Measurements from ENCODE around the gene RGS6.
"Not testable (repeated sequence)": the region's sequence is repeated elsewhere in the genome, so short reads cannot be mapped to it uniquely, and the experiment has no call there.

The RGS6 gene

DNA sequence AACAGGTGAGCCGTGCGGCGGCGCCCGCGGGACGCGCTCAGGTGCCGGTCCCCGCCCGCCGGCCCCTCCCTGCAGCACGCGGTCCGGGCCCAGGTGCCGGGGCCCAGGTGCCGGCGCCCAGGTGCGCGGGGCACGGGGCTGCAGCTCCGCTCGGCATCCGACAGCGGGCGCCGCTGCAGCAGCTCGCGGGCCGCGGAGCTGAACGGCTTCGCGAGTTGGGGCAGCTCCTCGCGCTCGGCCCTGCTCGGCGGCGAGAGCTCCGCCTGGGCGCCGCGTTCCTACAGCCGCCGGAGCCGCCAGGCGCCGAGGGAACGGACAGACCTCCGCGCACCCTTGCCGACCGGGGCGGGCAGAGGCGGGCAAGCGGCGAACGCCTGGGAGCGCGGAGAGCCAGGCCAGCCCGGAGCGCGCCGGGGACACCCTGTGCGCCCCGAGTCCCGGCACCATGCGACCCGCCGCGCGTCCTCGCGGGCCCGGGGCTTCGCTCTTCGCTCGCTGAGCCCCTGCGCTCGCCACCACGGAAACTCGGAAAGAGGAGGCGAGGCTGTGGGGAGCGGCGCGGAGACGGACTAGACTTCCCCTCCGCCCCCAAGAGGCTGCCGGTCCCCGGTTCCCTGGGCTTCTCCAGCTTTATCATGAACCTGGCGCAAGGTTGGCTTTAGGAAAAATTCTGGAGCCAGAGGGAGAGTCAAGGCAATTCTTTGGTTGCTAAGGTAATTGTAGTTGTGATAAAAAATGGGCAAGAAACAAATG, at the start of gene RGS6:
Gene RGS6, plus strand, starts transcription at position 201 of the 753 bp plus-strand sequence.
- intact Hi-C loops (cut with DNase I), result no loop called here
- peak in 40 of 42 donors; percentile 7 to 67 (median 36) for DNase-seq

DNA sequence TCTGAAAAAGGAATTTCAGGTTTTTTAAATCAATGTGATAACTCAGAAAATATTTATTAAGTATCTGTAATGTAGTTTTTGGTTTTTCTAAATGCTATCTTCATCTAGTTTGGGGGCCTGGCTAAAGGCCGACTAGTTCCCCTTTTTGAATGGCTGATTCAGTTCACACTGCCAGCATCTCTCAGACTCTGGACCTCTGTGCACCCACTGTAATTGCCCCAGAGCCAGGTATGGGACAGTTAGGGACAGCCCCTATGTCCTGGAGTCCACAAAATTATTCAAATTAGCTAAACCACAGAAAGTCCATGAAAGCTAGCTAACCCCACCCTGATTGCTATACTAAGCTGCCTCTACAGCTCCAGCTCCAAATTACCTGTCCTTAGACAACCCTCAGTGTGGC, 49.1 kb upstream of the RGS6 start:
- intact Hi-C loops (cut with DNase I), result no loop called here
- DNase-seq, result no peak

DNA sequence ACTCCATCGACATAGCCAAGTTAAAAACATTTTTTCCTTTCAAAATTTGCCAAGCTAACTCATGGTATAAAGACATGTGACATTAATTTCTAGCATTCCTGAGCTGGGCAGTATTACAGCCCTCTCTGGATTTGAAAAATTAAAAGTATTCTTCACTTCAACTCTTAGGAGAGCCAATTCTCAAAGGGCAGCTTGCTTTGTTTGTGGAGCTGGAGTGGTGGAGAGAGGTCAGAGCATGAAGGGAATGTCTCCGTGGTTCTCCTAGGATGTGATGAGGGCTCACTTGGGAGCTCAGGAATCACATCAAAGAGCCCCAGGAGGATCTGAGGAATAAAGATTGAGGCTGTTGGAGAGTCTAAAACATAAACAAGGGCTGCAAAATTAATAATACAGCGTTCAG, 46.9 kb upstream of the RGS6 start:
- no peak for DNase-seq
- intact Hi-C loops (cut with DNase I), result no loop called here

DNA sequence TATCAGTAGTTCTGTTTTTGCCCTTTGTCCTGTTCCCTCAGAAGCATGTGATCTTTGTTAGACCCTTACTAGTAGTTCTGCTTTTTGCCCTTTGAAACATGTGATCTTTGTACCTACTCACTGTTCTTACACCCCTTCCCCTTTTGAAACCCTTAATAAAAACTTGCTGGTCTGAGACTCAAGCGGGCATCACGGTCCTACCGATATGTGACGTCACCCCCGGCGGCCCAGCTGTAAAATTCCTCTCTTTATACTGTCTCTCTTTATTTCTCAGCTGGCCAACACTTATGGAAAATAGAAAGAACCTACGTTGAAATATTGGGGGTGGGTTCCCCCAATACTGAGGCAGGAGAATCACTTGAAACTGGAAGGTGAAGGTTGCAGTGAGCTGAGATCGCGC, 44.4 kb upstream of the RGS6 start:
- intact Hi-C loops (cut with DNase I); DNase-seq: not testable (repeated sequence)

GRCh38 chr14:71890541-71890940, 41.7 kb upstream of the RGS6 start:
- intact Hi-C loops (cut with DNase I), result no loop called here

GRCh38 chr14:71891185-71891584, 41.0 kb upstream of the RGS6 start:
- DNase-seq, result no peak
- intact Hi-C loops (cut with DNase I), result no loop called here

More at GRCh38 chr14:71890541-71890940, 41.7 kb upstream of the RGS6 start:
- DNase-seq, result peak in 20 of 42 donors; percentile 6 to 71 (median 26)

- DNase-seq, result no peak
- intact Hi-C loops (cut with DNase I), result no loop called here
These were observed 40.3 kb upstream of the RGS6 start for GRCh38 chr14:71891970-71892369.

DNA sequence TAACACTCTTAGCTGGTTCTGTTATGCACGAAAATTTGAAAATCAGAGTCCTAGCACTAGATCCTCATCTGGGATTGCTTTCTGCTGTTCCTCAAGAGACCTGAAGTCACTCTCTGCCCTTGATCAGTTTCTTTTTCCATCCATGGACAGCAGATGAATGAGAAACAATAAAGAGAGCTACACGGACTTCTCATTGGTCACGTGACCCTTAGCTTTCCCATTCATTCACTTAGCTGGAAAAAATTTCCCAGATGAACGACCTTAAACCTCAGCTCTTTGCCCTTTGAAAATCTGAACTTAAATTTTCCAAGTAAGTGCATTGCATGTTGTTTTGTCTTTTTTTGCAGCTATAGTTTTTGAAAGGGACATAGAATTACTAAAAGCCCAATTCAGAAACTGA, 27.2 kb upstream of the RGS6 start:
- intact Hi-C loops (cut with DNase I), result no loop called here
- DNase-seq, result no peak

DNA sequence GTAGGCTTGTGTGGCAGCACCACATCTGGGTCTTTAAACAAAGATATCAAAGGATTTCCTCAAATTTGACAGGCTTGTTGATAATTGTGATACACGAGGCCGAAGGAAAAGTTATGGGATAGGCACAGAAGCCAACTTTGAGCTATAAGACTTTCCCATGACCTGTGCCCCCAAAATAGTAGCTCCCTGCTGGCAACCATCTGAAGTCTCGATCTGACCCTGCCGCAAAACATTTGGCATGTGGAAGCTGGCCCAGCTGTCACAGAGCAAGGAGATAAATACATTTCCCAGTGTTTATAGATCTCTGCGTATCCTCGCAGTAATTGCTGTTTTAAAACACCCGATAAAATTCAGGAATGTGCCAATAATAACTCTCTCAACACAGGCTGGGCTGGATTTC, 26.4 kb upstream of the RGS6 start:
- intact Hi-C loops (cut with DNase I), result no loop called here
- no peak for DNase-seq

DNA sequence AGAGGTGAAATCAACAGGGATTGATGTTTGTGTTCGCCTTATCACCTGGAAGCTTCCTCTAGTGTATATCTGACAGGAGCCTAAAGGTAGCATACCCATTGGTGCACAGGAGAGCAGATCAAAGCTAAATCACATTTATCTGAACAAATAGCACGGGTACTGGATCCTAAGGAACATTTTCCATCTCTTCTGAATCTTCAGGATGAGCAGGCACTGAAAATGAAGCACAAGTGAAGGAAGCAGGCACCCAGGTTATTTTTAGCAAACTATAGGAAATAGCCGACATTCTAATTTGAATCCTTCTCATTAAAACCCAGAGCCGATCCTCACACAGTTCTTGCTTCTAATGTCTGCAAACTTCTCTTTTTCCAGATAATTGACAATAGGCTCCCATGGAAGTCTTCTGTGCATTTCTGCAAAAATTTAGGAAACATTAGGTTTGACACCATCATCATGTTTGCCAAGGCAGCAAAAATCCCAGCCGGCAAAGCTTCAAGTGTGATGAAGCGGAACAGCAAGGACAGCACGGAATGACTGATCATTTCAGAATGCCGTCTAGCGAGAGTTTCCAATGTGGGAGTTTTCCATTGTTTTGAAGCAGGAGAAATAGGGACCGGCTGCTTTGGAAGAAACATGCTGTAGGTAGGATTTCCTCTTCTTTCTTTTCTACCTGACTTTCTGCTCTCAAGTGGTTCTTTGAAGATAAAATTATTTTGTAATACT, 24.3 kb upstream of the RGS6 start:
- DNase-seq, result no peak
- intact Hi-C loops (cut with DNase I), result no loop called here

GRCh38 chr14:71911669-71912068, 20.6 kb upstream of the RGS6 start:
- intact Hi-C loops (cut with DNase I), result no loop called here
- no peak for DNase-seq

- no peak for DNase-seq
- intact Hi-C loops (cut with DNase I), result no loop called here
These were observed 18.9 kb upstream of the RGS6 start for GRCh38 chr14:71913342-71913741.

- DNase-seq, result no peak
- intact Hi-C loops (cut with DNase I), result no loop called here
These were observed 13.3 kb upstream of the RGS6 start for GRCh38 chr14:71918955-71919354.

DNA sequence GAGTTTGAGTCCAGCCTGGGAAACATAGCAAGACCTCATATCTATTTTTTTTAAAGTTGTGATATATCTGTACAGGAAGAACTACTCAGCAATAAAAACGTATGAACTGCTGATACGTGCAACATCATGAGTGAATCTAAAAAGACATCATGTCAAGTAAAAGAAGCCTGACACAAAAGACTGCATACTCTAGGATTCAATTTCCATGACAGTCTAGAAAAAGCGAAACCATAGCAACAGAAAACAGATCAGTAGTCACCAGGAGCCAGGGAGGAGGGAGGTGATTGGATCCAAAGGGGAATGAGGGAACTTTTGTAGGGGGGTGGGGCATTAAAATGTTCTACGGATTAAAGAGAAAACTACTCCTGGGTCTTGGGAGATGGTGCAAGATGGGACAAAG, 8.7 kb upstream of the RGS6 start:
- DNase-seq, result peak in 2 of 42 donors; percentile 1 to 7

DNA sequence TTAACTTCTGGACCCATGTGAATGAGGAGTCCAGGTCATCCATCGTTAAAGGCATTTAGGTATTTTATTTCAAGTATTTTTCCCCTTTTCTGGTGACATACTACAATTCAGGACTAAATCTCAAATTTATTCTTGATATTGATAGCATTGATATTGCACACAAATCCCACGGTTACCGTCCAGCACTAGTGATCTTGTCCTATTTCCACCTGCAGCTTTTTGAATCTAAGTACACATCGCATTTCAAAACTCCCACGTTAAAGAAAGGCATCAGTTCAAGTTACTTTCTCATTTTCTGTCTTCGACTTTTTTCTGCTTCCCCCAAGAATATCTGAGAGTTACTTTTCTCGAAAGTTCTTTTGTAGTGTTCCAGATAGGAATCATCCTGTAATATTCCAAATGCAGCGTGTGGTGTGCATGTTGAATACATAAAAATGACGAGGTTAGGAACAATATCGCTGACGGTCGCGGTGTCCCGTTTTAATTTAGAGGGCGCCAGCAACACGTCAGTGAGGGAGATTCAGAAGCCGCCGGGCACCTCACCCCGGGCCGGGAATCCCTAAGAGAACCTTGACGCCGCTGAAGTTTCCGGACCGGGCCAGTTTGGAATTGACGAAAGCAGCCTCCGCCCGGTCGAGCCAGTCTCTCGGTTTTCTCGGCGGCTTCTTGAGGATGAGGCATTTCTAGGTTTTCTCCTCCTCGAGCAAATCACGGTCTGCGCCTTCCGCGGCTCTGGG, 569 bp upstream of the RGS6 start:
- peak in 33 of 42 donors; percentile 3 to 60 (median 26) for DNase-seq
- intact Hi-C loops (cut with DNase I), result no loop called here

More for the DNA sequence above, 8.7 kb upstream of the RGS6 start:
- intact Hi-C loops (cut with DNase I), result no loop called here

GRCh38 chr14:71933001-71933587, 865 bp downstream of the RGS6 start:
- peak in 31 of 42 donors; percentile 6 to 56 (median 18) for DNase-seq
- intact Hi-C loops (cut with DNase I), result no loop called here

DNA sequence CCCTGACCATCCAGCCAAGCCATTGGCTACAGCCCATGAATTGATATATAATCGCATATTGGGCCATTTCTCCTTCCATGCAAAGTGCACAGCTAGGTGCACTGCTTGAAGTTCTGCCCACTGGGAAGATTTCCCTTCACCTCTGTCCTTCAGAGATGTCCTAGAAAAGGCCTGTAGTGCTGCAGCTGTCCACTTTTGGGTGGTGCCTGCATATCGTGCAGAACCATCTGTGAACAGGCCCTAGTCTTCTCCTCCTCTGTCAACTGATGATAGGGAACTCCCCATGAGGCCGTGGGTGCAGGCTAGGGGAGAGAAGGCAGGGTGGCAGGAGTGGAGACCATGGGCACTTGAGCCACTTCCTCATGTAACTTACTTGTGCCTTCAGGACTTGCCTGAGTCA, 6.0 kb downstream of the RGS6 start:
- DNase-seq; intact Hi-C loops (cut with DNase I): not testable (repeated sequence)

DNA sequence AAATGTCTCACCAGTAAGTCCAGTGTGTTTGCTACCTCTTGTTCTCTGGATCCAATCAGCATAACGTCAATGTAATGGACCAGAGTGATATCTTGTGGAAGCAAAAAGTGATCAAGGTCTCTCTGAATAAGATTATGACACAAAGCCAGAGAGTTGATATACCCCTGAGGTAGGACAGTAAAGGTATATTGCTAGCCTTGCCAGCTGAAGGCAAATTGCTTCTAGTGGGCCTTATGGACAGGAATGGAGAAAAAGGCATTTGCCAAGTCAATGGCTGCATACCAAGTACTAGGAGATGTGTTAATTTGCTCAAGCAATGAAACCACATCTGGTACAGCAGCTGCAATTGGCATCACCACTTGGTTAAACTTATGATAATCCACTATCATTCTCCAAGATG, 7.1 kb downstream of the RGS6 start:
- intact Hi-C loops (cut with DNase I); DNase-seq: not testable (repeated sequence)

DNA sequence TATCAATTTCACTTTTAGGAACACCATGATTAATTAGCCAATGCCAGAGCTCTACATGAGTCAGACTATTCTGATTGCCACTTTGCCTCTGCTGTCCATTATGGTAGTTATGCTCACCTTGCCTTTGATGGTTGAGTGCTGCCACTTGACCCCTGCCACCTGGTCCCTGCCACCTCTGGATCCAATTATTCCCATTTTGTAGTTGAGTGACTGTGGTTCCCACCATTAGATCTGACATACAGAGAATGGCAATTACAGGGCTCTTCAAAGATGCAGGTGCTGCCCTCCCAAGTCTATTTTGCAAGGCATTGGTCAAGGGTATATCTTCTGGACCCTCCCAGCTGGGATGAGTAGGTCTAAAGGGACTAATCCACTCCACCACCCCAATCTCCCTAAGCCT, 8.3 kb downstream of the RGS6 start:
- DNase-seq; intact Hi-C loops (cut with DNase I): not testable (repeated sequence)

All from head of caudate nucleus (tissue), 42 donors.